Dermis microvascular lymphatic vessel endothelial cell (primary cell): ENCODE measurements around the gene PAX8. TPM values are rescaled to one million over a fixed set of nuclear protein-coding genes. Genes with fewer than 3 reads are reported as not detected.

ENCODE experiments used
- DNase-seq, 2 donors: peaks; one replicate each; pipeline versions ENCODE4 v3.0.0 to v3.0.0-alpha.2; 2010; ENCODE audit warnings: low read depth in 2 of 2
- total RNA-seq: library from RNA; depleted of rRNA; stranded (reverse); fragments of >200 nt; gene quantifications from 2 replicates; pipeline ENCODE4 v1.2.1, GENCODE V29; 2014

PAX8 gene
- total RNA-seq, 1 donor from 2014 or later, result under 0.01 TPM

DNA sequence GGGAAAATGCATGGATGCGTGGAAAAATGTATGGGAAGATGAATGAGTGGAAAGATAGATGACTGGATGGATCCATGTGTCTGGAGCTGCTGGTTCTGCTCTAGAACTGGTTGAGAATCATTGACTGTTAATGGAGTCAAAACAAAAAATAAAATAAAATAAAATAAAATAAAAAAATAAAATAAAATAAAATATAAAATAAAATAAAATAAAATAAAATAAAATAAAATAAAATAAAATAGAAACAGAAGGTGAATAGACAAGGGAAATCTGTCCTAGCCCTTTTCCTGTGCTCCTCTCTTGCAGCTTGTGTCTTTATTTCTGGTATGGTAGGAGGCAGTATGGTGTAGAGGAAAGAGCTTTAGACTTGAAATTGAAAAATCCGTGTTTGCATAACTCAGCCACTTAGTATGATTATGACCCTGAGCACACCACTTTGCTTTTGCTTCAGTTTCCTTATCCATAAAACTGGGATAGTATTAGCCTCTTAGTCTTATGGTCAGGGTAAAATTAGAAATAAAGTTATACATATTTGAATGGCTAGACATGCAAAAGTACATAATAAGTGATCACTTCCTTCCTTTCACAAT, 54.0 kb downstream of the PAX8 start:
- no peak for DNase-seq

DNA sequence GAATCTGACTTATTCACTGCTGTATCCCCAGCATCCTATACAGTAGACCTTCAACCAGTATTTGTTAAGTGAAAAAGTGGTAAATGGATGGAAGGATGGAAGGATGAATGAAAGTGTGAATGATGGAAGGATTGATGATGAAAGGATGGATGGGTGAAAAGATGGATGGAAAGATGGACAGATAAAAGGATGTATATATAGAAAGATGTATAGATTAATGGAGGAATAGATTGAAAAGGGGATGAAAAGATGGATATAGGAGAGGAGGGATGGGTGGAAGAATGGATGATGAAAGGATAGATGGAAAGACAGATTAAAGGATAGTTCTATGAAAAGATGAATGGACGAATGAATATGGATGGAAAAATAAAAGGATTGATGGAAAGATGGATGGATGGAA, 54.9 kb downstream of the PAX8 start:
- DNase-seq, result no peak

DNA sequence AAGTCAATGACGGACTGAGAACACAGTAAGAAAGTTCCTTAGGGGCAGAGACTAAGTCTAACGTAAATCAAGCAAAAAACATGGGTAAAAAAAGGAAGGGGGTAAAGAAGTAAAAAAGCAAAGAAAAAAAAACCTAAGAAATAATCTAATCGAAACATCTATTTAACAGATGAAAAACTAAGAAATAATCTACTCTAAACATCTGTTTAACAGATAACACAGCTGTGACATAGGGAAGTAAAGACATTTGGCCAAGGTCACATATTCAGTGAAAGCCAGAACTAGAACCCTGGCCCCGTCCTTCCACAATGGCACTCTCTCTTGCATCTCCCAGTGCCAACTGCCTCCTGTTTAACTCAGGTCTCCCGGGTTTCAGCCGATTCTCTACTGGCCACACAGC, 56.9 kb downstream of the PAX8 start:
- no peak for DNase-seq

DNA sequence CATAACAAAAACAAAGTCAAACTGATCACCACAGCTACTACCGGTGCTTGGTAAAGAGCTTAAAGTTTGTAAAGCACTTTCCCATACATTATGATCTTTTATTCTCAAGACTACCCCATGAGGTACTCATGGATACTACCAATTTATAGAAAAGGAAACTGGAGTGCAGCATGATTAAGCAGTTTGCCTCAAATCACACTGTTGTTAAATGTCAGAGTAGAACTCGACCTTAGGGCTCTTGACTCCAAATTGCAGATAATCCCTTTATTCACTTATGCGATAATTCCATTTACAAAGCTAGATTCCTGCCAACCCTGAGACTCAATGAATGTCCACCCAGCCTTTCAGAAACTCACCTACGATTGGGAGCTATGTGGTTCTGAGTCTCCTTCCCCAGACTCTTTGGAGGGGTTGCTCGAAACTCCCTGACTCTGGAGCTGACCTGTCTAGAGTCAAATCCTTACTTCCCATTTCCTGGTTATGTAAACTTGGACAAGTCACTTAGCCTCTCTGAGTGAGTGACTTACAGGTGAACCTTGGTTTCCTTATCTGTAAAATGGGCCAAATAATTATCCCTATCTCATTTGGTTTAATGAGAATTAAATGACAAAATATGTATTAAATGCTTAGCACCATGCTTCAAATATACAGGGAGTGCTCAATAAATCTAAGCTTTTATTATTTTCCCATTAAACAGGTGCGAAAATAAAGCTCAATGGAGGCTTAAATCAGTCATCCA, 57.6 kb downstream of the PAX8 start:
- DNase-seq, result no peak

DNA sequence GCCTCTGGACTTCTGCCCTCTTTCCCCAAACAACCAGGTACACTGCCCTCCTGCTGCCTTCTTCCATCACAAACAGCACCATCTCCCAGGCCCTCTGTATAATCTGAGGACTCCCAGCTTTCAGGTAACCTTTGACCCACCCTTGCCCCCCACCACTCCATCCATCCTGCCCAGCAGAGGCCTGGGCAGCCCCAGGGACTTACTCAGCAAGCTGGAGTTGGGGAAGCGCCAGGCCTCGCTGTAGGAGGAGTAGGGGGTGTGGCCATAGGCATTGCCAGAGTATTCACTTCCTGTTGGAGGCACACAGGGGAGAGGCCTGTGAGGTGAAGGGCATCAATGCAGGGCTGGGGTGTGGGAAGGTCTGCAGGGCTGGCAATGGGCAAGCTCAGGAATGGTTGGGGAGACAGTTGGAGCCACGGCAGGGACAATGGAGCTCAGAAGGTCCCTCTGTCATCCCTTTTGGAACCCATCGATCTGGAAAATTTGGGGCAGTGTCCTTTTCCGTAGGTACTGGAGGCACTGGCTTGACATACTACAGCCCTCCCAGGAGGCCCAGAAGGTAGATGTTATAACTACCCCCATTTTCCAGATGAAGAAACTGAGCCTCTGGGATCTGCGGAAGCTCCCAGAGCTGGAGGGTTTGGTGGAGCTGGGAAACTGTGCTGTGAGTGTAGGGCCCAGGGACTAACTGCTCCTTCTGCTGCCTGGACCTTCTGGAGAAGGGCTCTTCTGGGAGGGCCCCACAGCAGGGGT, 58.7 kb downstream of the PAX8 start:
- peak in 1 of 2 donors; percentile 38 for DNase-seq

DNA sequence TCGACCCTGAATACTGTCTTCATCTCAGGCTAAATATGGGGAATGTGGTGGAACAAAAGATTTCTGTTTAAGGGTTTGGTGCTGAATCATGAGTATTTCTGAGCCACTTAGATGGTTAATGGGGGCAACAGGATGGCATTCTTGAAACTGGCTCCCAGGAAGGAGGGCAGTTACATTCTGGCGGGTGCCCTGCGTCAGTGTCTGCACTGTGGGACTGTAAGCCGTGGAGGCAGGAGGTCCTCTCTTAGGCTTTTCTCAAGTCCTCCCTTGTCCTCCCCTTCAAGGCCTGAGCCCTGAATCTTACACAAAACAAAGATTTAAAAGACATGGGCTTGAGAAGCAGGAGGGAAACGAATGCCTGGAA, 59.2 kb downstream of the PAX8 start:
- DNase-seq, result no peak

DNA sequence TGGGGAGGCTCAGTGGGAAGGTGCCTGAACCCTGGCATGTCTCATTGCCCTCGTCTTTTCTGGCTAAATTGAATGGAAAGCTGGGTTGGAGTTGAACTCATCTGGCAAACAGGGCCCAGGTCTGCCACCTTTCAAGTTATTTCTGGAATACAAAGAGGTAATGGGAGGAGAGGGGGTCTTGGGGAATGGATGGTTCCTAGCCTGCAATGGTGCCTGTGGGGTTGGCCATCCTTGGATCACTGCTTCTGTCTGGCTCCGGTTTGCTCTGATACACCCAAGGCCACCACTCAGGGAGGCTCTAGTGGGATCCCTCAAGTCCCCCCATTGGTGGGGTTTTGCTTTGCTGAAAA, 59.7 kb downstream of the PAX8 start:
- DNase-seq, result no peak

DNA sequence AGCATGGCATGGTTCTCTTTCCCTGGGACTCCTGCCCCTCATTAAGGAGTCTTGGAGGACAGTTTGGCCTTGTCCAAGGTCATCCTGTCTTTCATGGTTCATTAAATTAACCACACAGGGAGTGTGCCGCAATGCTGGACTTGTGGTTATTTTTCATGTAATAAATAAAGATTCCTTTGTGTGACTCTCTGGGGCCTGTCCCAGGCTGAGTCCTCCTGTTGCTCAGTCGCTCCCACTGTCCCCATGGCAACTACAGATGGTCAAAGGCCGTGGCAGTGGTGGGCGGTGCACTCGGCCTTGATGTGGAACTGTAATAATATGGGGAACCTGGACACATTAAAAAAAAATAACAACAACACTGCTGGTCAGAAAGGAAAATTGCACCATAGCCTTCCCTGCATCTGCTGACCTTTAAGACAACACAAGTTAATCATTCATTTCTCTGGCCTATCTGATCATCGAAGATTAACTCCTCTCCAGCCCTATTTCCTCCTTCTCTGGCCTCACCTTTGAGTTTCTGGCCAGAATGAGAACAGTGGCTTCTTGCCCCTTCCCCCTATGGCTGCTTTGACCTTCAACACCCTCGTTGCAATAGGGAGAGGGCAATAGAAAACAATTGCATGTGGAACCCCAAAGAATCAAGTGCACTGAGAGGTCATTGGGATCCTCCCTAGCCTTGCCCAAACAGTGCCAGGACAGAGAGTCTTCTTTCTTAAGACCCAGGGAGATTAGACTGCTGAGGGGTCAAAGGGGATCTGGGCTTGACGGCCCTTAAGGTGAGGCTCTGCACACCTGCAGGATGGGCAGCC, 60.2 kb downstream of the PAX8 start:
- peak; percentile 19 to 22 for DNase-seq

DNA sequence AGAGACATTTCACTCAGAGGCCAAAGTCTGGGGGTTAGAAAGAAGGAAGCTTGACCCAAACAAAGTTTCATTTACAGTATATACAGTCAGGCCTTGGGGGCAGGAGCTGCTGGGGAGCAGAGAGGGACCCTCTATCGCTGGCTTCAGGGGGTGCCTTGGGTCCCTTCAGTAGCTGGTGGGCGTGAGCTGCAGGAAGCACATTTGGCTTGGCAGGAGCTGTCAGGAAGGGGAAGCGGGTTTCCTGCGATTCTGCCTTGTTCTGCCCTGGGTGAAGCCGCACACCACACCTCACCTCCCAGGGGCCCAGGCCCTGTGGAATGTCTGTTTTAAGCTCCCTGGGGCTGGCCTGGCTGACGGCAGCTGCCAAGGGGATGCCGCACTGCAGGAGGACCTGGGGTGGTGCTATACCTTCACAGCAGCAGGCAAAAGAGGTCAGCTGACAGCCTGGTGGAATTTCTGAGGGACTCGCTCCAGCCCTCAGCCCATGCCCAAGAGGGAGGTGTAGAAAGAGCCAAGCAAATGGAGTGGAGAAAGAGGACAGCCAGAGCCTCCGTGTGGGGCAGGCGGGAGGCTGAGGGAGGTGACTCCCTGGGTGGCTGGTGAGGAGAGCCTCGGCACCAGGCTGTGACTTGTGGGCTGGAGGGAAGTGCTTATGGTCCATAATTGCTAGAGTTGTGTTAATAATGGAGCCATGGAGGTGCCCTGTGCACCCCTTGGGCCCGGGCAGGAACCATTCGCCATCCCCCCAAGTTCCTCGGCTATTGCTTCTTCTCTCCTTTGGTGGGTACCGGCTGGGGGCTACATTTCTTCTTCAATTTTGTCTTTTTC, 61.1 kb downstream of the PAX8 start:
- DNase-seq, result peak; percentile 21 to 56

DNA sequence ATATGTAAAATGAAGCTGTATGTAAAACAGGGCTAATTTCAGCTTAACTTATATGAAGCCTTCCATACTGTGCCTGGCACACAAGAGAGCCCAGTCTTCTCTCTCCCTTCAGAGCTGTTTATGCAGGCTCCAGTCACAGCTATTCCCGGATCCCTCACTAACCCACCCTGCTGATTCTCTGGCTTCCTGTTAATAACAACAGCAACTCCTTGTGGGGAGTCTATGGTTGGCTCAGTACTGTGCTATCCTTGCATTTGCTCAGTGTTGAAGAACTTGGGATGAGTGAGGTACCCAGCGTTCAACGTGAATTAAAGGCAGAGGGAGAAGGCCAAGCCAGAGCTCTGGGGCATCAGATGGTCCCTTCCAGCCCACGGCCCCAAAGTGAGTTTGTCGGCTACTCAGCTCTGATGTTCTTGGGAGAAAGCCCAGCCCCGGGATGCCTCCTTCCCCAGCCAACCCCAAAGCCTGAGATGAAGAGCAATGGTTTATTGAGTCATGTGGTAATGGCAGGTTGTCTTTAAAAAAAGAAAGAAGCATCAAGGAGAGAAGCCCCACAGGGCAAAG, 61.7 kb downstream of the PAX8 start:
- DNase-seq, result peak in 1 of 2 donors; percentile 55

DNA sequence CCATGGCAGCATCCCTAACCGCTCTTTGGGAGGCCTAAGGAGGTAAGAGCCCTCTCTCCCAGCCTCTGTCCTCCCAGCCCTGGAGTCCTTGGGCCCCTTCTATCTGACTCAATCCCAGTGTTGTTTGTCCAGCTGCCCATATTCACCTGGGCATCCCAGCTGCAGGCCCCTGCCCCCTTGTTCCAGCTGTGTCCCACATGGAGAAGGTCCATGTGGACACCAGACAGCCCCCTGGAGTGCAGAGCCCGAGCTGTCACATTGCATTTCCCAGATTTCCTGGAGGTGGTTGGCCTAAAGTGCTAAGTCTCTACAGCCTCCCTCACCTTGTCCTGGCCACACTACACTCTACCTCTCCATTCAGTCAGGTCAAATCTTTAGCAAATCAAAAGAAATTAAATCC, 62.4 kb downstream of the PAX8 start:
- no peak for DNase-seq

DNA sequence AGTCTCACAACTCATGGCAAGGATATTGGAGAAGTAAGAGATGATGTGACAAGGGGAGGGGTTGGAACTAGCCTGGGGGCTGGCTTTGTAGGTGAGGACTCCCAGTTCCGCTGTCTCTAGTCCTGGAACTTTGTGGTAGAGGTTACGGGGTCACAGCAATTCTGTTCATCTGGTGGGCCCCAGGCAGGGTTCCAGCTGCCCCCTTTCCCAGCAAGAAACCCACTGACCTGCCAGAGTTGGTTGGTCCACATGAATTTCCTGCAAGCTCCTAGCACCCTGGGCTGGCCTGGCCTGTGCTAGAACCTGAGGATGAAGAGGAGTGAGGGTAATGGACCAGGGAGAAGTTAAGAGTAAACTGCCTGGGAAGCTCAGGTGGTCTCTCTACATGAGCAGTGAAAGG, 63.7 kb downstream of the PAX8 start:
- no peak for DNase-seq

DNA sequence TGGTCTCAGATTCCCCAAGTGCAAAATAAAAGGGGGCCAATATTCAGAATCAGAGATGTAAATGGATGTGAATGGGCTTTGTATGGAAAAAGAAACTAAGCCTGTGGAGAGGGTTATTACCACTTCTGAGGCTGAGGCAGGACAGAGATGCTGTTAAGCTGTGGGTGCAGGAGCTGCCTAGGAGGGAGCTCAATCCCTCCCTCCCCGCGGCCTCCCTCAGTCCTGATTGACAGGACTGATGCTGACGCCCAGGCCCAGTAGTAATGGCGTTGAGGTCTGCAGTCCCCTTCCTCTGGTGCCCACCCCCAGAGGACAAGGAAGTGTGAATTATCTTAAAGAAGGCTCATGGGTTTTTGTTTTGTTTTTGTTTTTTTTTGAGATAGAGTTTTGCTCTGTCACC, 64.6 kb downstream of the PAX8 start:
- DNase-seq, result no peak

DNA sequence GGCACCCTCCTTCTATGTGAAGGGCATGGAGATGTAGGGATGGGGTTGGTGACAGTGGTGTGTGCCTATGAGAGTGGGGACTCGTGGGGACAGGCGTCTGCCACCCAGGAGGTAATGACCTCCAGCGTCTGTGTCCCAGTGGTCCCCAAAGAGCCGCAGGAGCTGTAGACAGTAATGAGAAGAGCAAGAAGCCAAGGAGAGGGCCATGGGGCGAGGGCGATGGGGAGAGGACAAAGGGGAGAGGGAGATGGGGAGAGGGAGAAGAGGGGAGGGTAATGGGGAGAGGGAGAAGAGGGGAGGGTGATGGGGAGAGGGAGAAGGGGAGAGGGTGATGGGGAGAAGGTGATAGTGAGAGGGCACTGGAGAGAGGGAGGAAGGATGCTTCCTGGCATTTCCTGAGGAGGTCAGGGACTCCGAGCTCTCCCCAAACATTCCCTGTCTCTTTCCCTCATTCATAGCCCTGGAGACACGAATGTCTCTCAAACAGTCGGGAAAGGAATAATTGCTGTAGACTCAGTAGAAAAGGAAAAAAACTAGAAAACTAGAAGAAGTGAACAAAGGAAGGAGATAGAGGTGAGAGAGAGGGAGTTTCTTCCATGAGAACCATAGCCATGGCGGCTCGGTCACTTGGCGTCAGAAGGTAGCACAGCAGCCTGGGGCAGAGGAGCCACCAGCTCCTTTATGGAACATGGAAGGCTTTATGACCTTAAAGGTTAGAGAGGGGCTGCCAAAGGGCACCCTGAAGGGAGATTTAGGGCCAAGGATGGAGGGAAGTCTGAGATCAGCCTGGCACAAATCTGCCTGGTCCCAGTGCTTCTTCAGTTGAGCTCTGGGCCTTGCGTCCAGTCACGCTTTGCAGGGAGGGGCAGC, 65.4 kb downstream of the PAX8 start:
- no peak for DNase-seq

DNA sequence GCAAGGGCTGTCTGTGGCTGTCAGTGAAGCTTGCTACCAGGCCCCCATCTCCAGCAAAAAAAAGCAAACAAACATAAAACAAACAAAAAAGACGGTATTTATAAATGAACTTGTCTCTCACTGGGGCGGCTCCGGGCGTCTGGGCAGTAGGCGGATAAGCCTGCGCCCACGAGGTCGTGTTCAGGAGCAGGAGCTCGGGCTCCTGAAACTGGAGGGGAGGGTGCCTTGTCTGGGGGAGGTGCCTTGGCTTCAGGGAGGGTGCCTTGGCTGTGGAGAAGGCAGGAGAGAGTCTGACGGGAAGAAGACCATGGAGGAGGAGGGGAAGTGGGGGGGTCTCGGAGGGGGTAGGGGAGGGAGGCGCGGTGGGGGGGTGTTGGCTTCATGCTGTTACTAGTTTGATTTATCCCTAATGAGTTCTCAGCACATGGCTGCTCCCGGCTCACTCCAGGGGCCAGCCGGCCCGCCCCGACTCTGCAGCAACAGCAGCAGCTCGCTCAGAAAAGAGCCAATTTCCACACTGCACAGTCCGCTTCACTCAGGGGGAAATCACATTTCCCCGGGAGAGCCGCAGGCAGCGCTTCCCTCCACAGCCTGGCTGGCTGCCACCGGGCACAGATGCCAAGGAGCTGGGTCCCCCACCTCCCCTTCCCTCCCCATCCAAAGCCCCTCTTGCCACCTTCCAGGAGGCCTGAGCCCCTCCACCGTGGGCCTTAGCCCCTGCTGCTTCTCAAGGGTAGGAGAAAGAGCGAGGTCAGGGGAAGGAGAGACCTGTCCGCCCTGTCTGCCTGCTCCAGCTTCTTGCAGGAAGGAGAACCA, 66.3 kb downstream of the PAX8 start:
- DNase-seq, result no peak

DNA sequence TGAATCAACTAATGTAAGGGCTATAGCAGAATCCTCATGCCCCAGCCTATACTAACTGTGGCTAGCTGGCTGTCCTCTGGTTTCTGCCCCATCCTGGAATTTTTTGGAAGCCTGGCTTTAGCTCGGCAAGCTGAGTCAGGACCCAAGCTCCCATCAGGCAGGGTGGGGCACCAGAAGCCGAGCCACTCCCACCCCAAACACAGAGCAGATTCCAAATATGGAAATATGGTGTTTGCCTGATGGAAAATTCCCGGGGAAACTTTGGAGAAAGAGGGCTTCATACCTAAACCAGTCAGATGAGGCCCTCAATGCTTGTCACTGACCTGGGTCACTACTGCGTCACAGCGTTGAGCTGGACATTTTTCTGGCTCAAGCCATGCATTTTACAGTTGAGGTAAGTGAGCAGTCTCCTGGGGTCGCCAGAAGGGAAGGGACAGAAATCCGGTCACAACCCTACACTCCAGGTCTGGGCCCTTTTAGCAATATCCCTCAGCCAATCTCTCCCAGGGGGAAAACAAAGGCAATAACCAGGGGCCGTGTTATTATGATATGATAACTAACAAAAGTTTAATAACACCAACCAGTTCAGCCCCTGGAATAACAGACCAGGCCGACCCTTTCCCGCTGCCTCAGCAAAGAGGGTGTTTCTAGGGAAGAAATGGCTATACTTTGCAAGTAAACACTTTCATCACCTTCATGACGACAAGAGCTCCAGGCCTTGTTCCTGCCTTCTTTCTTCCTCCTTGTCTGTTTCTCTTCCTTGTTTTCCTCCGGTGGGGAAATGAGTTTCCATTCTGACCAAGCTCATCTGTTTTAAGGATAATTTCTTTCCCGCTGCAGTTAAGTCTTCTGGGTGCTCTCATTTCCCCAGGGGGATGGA, 67.3 kb downstream of the PAX8 start:
- DNase-seq, result peak in 1 of 2 donors; percentile 15

DNA sequence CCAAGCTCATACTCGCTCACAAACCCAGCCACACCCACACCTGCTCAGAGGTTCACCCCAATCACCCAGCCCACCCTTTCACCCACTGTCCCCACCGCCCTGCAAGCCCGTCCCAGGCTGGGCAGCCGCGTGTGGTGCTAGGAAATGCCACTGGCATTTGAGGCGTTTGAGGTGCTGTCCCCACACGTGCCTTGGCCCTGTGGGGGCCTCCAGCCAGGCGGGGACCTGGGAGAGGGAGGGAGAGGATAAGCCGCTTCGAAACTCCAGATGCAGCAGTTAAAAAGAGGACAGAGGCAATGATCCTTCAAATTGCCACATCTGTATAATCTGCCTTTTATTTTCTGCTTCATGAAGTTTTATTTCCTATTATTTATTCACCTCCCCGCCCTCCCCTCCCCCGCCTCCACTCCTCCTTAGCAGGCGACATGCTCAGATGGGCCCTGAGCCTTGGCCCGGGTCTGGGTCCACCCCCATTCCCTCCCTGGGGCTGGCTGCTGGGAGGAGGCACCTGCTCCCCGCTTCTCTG, 69.0 kb downstream of the PAX8 start:
- no peak for DNase-seq
